HL-60 (cell line): ENCODE data around the gene ENGASE.

Experiments used
- POLR2AphosphoS5 ChIP-seq: IDR thresholded peaks from 2 replicates; pipeline ENCODE4 v1.6.1; 2012; ENCODE audit warnings: low read depth
- TF ChIP-seq, protein P1 (sequence below): IDR thresholded peaks from 2 replicates; pipeline ENCODE4 v1.6.1; 2012; ENCODE audit warnings: low read depth; ENCODE audit not compliant: insufficient replicate concordance

DNA sequence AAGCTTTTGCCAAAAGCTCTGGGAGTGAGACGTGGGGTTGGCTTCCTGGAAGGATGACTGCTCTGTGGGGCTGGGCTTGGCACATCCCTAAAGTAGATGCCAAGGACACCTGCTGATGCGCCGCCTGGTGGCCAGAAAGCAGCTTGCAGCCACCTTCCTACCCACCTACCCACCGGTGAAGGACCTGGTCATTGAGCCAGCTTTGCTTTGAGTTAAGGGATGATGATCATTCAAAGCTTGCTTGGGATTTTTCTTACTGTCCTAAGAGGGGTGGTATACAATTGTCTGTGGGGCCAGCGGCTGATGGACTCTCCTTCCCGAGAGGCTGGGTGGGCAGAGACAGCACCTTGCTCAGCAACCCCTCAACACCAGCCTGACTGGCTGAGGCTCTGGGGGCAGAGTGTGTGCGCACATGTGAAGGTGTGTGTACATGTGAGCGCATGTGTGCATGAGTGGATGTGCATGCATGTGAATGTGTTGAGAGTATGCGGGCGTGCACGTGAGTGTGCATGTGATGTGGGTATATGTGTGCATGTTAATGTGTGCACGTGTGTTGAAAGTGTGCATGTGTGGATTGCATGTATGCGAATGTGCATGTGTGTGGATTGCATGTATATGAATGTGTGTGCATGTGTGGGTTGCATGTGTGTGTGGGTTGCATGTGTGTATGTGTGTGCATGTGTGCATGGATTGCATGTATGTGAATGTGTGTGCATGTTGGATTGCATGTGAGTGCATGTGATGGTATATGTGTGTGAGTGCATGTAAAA lies 32.0 kb upstream of the ENGASE start:
- no peak for TF ChIP-seq POLR2AphosphoS5
- TF ChIP-seq, protein P1, sequence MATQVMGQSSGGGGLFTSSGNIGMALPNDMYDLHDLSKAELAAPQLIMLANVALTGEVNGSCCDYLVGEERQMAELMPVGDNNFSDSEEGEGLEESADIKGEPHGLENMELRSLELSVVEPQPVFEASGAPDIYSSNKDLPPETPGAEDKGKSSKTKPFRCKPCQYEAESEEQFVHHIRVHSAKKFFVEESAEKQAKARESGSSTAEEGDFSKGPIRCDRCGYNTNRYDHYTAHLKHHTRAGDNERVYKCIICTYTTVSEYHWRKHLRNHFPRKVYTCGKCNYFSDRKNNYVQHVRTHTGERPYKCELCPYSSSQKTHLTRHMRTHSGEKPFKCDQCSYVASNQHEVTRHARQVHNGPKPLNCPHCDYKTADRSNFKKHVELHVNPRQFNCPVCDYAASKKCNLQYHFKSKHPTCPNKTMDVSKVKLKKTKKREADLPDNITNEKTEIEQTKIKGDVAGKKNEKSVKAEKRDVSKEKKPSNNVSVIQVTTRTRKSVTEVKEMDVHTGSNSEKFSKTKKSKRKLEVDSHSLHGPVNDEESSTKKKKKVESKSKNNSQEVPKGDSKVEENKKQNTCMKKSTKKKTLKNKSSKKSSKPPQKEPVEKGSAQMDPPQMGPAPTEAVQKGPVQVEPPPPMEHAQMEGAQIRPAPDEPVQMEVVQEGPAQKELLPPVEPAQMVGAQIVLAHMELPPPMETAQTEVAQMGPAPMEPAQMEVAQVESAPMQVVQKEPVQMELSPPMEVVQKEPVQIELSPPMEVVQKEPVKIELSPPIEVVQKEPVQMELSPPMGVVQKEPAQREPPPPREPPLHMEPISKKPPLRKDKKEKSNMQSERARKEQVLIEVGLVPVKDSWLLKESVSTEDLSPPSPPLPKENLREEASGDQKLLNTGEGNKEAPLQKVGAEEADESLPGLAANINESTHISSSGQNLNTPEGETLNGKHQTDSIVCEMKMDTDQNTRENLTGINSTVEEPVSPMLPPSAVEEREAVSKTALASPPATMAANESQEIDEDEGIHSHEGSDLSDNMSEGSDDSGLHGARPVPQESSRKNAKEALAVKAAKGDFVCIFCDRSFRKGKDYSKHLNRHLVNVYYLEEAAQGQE = no peak
